ENCODE measurements around the gene ARL16.
A peak's percentile ranks its signal among the peaks of the same experiment; 100 is the strongest.

The ARL16 gene

GRCh38 chr17:81690549-81690948 is 7.0 kb upstream of the ARL16 start:
- DNase-seq (ENCODE audit: low read depth) = no peak
- TF ChIP-seq CTCF (IDR thresholded peaks at IDR 0.05; ENCODE audit: low read depth, low read length, missing control alignments) = no peak
- in situ Hi-C loops (cut with HindIII; ENCODE audit: low sequenced_read_pairs) = no loop called here
- H3K4me3 ChIP-seq (ENCODE audit: low read depth, low read length) = no peak overlapping the region

- no peak overlapping the region for H3K4me3 ChIP-seq (ENCODE audit: low read depth, low read length)
- in situ Hi-C loops (cut with HindIII; ENCODE audit: low sequenced_read_pairs) = no loop called here
- no peak for DNase-seq (ENCODE audit: low read depth)
- no peak for TF ChIP-seq CTCF (IDR thresholded peaks at IDR 0.05; ENCODE audit: low read depth, low read length, missing control alignments)
Observed at GRCh38 chr17:81690066-81690465, 6.5 kb upstream of the ARL16 start.

- in situ Hi-C loops (cut with HindIII; ENCODE audit: low sequenced_read_pairs) = no loop called here
- no peak for TF ChIP-seq CTCF (IDR thresholded peaks at IDR 0.05; ENCODE audit: low read depth, low read length, missing control alignments)
- no peak overlapping the region for H3K4me3 ChIP-seq (ENCODE audit: low read depth, low read length)
- no peak for DNase-seq (ENCODE audit: low read depth)
Observed at GRCh38 chr17:81688616-81689015, 5.0 kb upstream of the ARL16 start.

GRCh38 chr17:81687770-81688541 is 4.4 kb upstream of the ARL16 start:
- DNase-seq (ENCODE audit: low read depth) = no peak

GRCh38 chr17:81686614-81687013 is 3.0 kb upstream of the ARL16 start:
- in situ Hi-C loops (cut with HindIII; ENCODE audit: low sequenced_read_pairs) = no loop called here
- no peak overlapping the region for H3K4me3 ChIP-seq (ENCODE audit: low read depth, low read length)
- no peak for DNase-seq (ENCODE audit: low read depth)
- TF ChIP-seq CTCF (IDR thresholded peaks at IDR 0.05; ENCODE audit: low read depth, low read length, missing control alignments) = no peak

More at GRCh38 chr17:81687770-81688541, 4.4 kb upstream of the ARL16 start:
- TF ChIP-seq CTCF (IDR thresholded peaks at IDR 0.05; ENCODE audit: low read depth, low read length, missing control alignments) = no peak
- in situ Hi-C loops (cut with HindIII; ENCODE audit: low sequenced_read_pairs) = no loop called here
- no peak overlapping the region for H3K4me3 ChIP-seq (ENCODE audit: low read depth, low read length)

- in situ Hi-C loops (cut with HindIII; ENCODE audit: low sequenced_read_pairs) = no loop called here
- TF ChIP-seq CTCF (IDR thresholded peaks at IDR 0.05; ENCODE audit: low read depth, low read length, missing control alignments) = no peak
- no peak for DNase-seq (ENCODE audit: low read depth)
- peak overlapping the region; percentile 96 for H3K4me3 ChIP-seq (ENCODE audit: low read depth, low read length)
Observed at GRCh38 chr17:81685108-81685507, 1.5 kb upstream of the ARL16 start.

Data from astrocyte of the cerebellum (primary cell).